HG03025 (cell line): ENCODE data around the gene FOXP1.

Experiments used
- ATAC-seq: cut with Tn5 transposase; IDR thresholded peaks from one replicate; pipeline ENCODE4 v1.9.1; 2021; ENCODE audit warnings: mild to moderate bottlenecking, moderate library complexity; ENCODE audit not compliant: unreplicated experiment, low FRiP score

The FOXP1 gene

GRCh38 chr3:71461114-71461513 is 122.4 kb downstream of the FOXP1 start:
- ATAC-seq = no peak

DNA sequence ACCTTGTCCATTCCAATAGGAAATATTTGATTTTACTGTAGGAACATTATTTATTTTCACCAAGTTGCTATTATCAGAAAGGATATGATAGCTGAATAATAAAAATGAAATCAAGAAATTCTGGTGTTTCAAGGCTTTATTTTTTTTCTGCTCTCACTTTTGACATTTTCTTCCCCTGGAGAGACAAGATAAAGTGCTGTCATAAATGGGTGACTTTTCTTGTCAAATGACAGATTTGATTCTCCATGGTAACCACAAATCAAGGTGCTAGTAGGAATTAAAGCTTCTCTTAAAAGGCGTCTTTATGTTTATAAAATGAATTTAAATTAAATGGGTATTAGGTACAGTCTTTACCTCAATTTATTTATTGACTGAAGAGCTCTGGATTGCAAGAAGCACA is 124.6 kb downstream of the FOXP1 start:
- ATAC-seq = no peak

GRCh38 chr3:71456826-71457225 is 126.7 kb downstream of the FOXP1 start:
- no peak for ATAC-seq

DNA sequence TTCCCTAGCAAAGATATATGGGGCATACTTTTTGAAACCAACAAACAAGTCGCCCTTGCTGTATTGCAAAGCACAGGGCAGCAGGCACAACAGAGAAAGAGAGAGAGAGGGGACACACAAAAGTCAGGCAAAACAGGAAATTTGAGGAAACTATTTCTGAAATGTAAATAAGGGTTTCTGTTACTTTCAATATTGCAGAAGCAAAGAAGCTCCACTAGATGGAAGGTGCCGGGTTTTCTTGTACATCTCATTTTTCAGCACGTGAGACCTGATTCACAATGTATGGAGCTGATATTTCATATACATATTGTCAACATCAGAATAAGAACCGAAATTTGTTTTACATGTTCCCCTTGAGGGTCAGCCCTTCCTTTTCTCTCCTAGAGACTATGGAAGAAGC is 127.4 kb downstream of the FOXP1 start:
- peak; percentile 63 for ATAC-seq

- ATAC-seq = no peak
These were observed 128.8 kb downstream of the FOXP1 start for GRCh38 chr3:71454512-71455403.

GRCh38 chr3:71453822-71454511 is 129.6 kb downstream of the FOXP1 start:
- no peak for ATAC-seq

DNA sequence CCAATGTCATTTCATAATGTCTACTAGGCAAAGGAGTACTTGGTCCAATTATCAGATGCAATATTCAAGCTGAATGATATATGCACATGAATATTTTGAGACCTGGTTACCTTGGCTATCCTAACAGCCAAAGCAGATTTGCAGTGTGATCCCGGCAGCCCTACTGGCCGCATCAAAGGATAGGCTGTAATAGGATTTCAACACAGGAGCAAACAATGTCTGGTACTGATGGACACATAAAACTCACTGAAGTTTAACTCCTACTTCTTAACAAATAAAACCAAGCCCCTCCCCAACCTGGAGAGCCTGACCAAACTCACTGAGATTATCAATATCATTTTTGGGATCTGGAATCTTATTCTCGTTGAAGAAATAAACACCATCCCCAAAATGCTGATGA is 130.2 kb downstream of the FOXP1 start:
- no peak for ATAC-seq

DNA sequence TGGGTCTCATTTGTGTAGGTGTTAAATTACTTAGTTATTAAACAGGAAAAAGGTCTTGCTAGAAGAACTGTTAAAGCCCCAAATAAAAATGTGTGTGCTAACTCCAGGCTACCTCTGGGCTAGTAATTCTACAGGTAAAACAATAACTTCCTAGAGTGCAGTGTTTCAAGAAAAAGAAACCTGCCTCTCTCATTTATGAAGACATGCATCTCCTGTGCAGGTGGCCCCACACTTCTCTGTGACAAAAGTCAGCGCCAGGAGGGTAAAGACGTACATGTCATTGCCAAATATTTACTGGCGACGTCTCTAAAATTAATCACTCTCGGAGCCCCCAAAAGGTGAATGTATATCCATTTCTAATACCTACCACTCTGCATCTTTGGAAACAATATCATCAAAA is 131.7 kb downstream of the FOXP1 start:
- no peak for ATAC-seq

DNA sequence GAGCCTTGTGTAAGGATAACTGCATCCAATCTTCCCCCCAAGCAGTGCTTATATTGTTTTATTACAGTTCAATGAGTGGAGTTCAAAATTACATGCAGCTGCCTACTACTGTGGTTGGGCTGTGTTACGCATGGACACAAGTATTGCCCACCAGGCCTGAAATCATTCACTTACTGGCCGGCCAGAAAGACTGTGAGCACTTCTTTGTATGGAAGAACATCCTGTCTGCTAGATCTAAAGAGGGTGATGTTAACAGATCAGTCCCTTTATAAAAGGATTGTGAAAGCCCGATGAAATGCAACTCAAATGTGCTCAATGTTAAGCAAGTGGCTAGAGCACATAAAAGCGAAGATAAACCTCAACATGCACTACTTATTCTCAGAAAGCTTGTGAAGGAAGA is 132.5 kb downstream of the FOXP1 start:
- ATAC-seq = no peak

DNA sequence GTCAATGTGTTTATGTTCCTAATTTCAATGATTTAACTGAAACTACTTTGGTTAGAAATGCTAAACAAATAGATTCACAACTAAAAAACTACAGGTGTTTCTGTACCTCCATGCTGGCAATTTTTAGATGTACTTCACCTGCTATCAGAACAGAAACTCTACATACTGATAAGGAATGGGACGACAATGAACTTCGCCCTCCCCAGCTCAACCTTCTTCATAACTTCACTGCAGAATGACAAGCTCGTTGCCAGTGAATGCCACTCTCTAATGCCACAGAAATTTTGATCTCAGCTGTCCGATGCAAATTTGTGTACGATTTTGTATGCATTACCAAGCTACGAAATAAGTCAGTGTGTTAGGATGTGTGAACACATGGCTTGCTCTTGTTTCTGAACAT is 133.4 kb downstream of the FOXP1 start:
- ATAC-seq = no peak

- no peak for ATAC-seq
These were observed 135.7 kb downstream of the FOXP1 start for GRCh38 chr3:71447803-71448202.

DNA sequence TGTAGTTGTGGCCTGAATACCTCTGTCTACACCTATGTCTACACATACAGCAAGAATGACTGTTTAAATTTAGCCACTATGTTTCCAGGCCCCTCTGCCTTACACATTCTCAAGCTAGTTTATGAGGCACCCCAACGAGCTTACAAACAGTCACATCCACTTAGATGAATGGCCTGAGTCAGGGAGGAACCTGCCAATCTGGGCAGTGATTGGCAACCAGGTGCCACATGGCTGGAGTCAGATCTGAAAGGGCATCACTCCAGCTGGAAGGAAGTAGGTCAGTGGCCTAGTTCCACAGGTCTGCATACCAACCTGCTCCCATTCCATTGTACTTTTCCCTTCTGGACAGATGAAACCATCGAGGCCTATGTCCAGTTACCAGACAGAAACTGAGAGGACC is 136.3 kb downstream of the FOXP1 start:
- no peak for ATAC-seq

DNA sequence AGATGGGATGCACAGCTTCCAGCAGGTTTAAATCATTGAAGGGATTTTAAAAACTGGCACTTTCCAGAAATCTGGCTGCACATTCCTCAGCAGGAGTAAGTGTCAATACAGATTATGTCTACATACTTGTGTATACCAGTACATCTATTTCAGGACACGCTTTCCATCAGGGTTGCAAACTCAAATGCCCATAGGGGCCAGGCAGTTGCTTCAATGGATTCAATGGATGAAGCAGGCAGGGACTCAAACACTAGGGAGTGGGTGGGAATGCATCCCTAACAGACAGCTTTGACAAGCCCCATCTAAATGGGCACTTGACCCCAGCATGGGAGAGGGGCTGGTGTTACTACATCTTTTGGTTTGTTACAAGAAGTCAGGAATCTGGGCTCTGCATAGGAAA is 136.8 kb downstream of the FOXP1 start:
- ATAC-seq = no peak

DNA sequence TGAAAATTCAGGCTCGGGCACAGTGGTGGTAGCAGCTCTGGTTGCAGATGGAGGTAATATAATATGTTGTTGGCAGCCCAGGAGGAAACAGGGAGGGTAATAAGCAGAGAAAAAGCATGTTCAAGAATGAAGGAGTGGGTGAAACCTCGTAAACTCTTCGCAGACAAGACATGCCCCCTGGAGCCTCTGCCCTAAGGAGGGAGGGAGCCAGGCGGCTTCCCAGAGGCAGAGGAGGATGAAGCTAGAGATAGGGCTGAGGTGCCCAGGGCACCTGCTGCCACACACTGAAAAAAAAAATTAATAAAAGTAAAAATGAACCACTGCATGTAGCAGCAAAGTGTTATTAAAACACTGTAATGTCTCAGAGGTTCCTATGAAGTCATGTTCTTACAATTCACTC is 137.3 kb downstream of the FOXP1 start:
- ATAC-seq = no peak

DNA sequence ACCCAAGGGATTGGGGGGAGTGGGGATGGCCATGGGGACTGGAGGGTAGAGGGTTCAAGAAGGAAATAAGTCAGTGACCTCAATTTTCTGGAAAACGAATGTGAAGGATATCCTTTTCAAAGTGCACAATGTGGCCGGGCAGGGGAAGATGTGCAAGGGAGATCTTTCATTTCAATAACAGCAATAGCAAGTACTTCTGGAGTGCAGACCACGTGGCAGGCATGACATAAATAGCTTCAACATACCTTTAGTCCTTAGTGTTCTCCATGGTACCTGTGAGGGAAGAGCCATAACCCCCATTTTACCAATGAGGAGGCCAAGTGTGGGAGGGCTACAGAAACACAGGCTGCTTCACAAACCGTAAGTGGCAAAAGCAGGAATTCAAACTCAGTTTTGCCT is 138.7 kb downstream of the FOXP1 start:
- no peak for ATAC-seq

DNA sequence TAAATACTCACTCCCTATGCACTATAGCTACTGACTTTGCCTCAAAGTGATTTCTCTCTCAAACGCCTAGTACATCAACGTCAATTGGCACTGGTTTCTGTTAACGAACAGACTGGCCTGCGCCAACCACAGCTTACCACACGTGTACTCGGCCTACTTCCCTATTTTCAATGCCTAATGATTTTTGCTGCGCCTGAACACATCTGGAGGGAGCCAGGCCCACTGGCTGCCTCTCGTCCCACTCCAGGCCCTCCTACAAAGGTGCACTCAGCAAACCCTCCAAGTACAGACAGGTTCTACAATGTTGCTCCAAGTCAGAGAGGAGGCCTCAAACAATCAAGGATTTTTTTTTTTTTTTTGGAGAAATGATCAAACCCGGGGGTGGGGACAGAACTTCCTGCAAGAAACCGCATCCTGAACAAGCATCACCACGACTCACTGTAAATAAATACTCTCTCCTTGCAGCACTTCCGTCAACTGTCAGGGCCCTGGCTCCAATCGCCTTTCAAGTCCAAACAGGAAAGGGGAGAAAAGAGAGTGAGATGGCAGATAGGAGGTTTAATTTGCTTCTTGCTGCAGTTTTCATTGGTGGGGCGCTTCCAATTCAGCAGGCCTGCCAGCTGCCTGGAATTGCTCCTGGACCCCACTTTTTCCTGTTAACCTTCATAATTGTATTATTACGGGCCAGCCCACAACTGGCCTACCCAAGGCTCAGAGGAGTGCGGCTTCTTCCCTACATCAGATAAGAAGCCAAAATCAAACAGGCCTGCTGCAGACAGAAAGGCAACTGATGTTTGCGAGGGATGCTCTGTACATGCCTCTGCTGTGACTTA is 139.3 kb downstream of the FOXP1 start:
- peak; percentile 95 for ATAC-seq

DNA sequence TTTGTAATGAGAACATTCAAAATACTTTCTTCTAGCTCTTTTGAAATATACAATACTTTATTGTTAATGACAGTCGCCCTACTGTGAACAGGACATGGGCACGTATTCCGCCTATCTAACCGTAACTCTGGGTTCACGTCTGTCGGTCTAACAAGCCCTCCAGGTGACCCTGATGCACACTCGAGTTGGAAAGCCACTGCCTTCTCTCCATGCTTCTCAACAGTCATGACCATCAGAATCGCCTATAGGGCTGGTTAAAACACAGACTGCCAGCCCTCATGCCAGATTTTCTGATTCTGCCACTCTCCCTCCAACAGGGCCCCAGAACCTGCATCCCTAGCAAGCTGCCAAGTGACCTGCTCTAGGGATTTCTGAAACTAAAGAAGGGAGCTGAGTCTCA is 140.2 kb downstream of the FOXP1 start:
- no peak for ATAC-seq

GRCh38 chr3:71442652-71443042 is 140.9 kb downstream of the FOXP1 start:
- ATAC-seq = no peak

- no peak for ATAC-seq
These were observed 141.4 kb downstream of the FOXP1 start for GRCh38 chr3:71441925-71442651.

DNA sequence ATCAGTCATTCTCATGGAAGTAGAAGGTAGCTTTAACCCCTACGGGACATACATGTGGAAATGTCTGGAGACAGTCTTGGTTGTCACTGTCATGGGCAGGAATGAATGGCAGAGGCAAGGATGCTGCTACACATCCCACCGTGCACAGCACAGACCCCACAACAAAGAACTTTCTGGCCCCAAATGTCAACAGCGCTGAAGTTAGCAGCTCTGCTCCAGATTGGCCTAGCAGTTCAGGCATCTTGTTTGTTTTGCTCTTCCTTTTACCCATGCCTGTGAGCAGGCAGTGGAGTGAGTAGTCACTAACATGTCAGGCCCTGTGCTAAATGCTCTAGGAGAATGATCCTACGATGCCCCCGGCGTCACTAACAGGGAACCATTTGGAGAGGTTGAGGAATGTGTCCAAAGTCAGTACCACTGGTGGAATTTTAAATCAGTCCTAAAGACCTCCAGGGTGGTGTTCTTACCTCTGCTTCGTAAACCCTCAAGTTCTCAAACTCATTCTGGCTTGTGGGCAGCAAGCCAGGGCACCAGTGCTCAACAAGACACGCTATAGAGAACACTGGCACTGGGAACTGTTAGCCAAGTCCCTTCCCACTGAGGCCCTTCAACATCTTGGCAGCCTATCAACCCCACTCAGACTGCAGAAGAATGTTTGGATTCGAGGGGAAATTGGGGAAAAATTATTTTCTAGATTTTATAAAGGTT is 142.2 kb downstream of the FOXP1 start:
- no peak for ATAC-seq
